ENCODE measurements around the gene SMYD2. TPM values are rescaled to one million over a fixed set of nuclear protein-coding genes. Genes with fewer than 3 reads are reported as not detected.

Gene SMYD2
- total and polyA plus RNA-seq, 10 of the 15 experiments (the other 5 are each of a cell fraction or from before 2014, with no cell fraction given): 8.3 to 55.7 (median 26.4) TPM

GRCh38 chr1:214386333-214386732 lies 105.4 kb downstream of the SMYD2 start:
- Histone ChIP-seq H4K20me1 (ENCODE audit: control insufficient read depth, insufficient read depth) (no peaks in the 10 kb centered on the region), H3K9ac (ENCODE audit: control insufficient read depth, insufficient read depth, low read length) (no peak overlapping the region), H3K9me3 (replicated peaks; ENCODE audit: control insufficient read depth, insufficient read depth, low read length) (no peaks in the 10 kb centered on the region), H3K4me2 (ENCODE audit: control insufficient read depth, insufficient read depth) (no peak overlapping the region), H3K36me3 (ENCODE audit: control insufficient read depth in 2 of 2, insufficient read depth in 2 of 2, low read length in 1 of 2) (no peaks in the 10 kb centered on the region), H3K27me3 (replicated peaks in 1 of 2; ENCODE audit: control insufficient read depth in 2 of 2, insufficient read depth in 2 of 2, low read length in 1 of 2) (peaks cover 0 to 2% of the 10 kb centered on the region in 2 experiments; a peak in 1 of 4 replicates), H3K4me1 (ENCODE audit: control insufficient read depth, insufficient read depth, low read length) (no peaks in the 10 kb centered on the region), H3K4me3 (no peak overlapping the region), H3K27ac (ENCODE audit: control insufficient read depth, insufficient read depth) (no peak overlapping the region), H3K79me2 (ENCODE audit: control insufficient read depth, insufficient read depth, low read length) (no peaks in the 10 kb centered on the region), H2AFZ (ENCODE audit: control insufficient read depth, low read depth, low read length) (no peak overlapping the region)
- RAD21 ChIA-PET (ENCODE audit: unreplicated experiment): interaction anchor here (4.4 kb wide), 1 partner anchor 197 kb away, joined by 50 read pairs; no protein-coding TSS in a partner anchor
- POLR2A ChIA-PET: interaction anchor here (1.6 kb wide), 1 partner anchor 10 kb away, joined by 3 read pairs; no protein-coding TSS in a partner anchor
- in situ Hi-C loops (cut with MboI): no loop called here
- ATAC-seq: no peak
- no peak for TF ChIP-seq FOXK2 (IDR thresholded peaks at IDR 0.05)
- TF ChIP-seq MTA3 (IDR thresholded peaks at IDR 0.05; ENCODE audit: borderline replicate concordance, low read length): no peak
- TF ChIP-seq TARDBP (IDR thresholded peaks at IDR 0.05; ENCODE audit: borderline replicate concordance): no peak
- no peak for TF ChIP-seq KDM1A (IDR thresholded peaks at IDR 0.05; ENCODE audit: borderline replicate concordance)
- TF ChIP-seq POLR2AphosphoS5 (IDR thresholded peaks at IDR 0.05; ENCODE audit: low read length): no peak
- TF ChIP-seq CEBPB (IDR thresholded peaks at IDR 0.05; ENCODE audit: borderline replicate concordance in 1 of 2, low read depth in 2 of 2, low read length in 2 of 2): no peak
- no peak for TF ChIP-seq PAX8 (IDR thresholded peaks at IDR 0.05)
- TF ChIP-seq CBFB (IDR thresholded peaks at IDR 0.05; ENCODE audit: low read depth): no peak
- TF ChIP-seq CTCF (IDR thresholded peaks at IDR 0.05 in 2 of 3, conservative IDR thresholded peaks at IDR 0.05 in 1 of 3; ENCODE audit: control insufficient read depth in 2 of 3, extremely low read depth in 1 of 3, insufficient read depth in 1 of 3, low read depth in 3 of 3, low read length in 3 of 3): no peak
- TF ChIP-seq JUNB (IDR thresholded peaks at IDR 0.05): no peak
- no peak for TF ChIP-seq SRF (IDR thresholded peaks at IDR 0.05; ENCODE audit: low read depth in 2 of 2, low read length in 2 of 2)
- TF ChIP-seq NFYB (IDR thresholded peaks at IDR 0.05; ENCODE audit: insufficient read depth, low read depth, low read length): no peak
- TF ChIP-seq USF2 (IDR thresholded peaks at IDR 0.05; ENCODE audit: borderline replicate concordance, low read depth, low read length): no peak
- TF ChIP-seq ESRRA (IDR thresholded peaks at IDR 0.05; ENCODE audit: low read length): no peak
- no peak for TF ChIP-seq ELK1 (IDR thresholded peaks at IDR 0.05; ENCODE audit: low read depth, low read length)
- TF ChIP-seq TCF3 (IDR thresholded peaks at IDR 0.05; ENCODE audit: borderline replicate concordance, insufficient read depth, low read depth, low read length): no peak
- TF ChIP-seq MXI1 (IDR thresholded peaks at IDR 0.05; ENCODE audit: low read depth, low read length): no peak
- WGBS (ENCODE audit: insufficient coverage, insufficient replicate concordance, low lambda C conversion rate, missing lambda C conversion rate): 23% methylated on average over 7 of the region's 7 CpGs
- BruUV-seq (replicated peaks): no TSS peak
- intact Hi-C loops (cut with micrococcal nuclease; ENCODE audit: unreplicated experiment): no loop called here
- DNase-seq (ENCODE audit: low read depth, low spot score): no peak
- CTCF ChIA-PET: interaction anchor here (1.2 to 1.8 kb wide), 3 partner anchors 17 to 200 kb away, joined by 3 to 4 read pairs (median 3); no protein-coding TSS in a partner anchor
- no peak for FAIRE-seq
- SMC1A ChIA-PET (ENCODE audit: uncharacterized antibody, unreplicated experiment): interaction anchor here (1.0 to 5.4 kb wide), 5 partner anchors 10 to 199 kb away, joined by 3 to 66 read pairs (median 3); no protein-coding TSS in a partner anchor

All from GM12878 (cell line).